ENCODE measurements around the gene EHMT1.
"Not testable (repeated sequence)": the region's sequence is repeated elsewhere in the genome, so short reads cannot be mapped to it uniquely, and the experiment has no call there.

EHMT1 gene

GRCh38 chr9:137703842-137704508 is 85.2 kb downstream of the EHMT1 start:
- Histone ChIP-seq H3K36me3 (ENCODE audit: control insufficient read depth in 1 of 2, insufficient read depth in 2 of 2, low read length in 2 of 2) (peaks cover 0 to 5% of the 10 kb centered on the region in 2 donors), H3K4me1 (ENCODE audit: control insufficient read depth in 1 of 2, insufficient read depth in 2 of 2, low read length in 2 of 2) (peaks cover 0 to 12% of the 10 kb centered on the region in 2 donors), H3K9me3 (ENCODE audit: control insufficient read depth in 1 of 2, low read length in 2 of 2) (peaks cover 0 to 6% of the 10 kb centered on the region in 2 donors), H3K27ac (ENCODE audit: low read length) (no peak overlapping the region), H3K4me3 (ENCODE audit: low read depth in 1 of 2, low read length in 2 of 2) (no peak overlapping the region), H3K27me3 (ENCODE audit: low read depth, low read length) (no peaks in the 10 kb centered on the region)

- Histone ChIP-seq H3K27ac (ENCODE audit: low read length) (no peak overlapping the region), H3K36me3 (ENCODE audit: control insufficient read depth in 1 of 2, insufficient read depth in 2 of 2, low read length in 2 of 2) (peaks cover 0 to 5% of the 10 kb centered on the region in 2 donors), H3K9me3 (ENCODE audit: control insufficient read depth in 1 of 2, low read length in 2 of 2) (peaks cover 0 to 6% of the 10 kb centered on the region in 2 donors), H3K27me3 (ENCODE audit: low read depth, low read length) (no peaks in the 10 kb centered on the region), H3K4me1 (ENCODE audit: control insufficient read depth in 1 of 2, insufficient read depth in 2 of 2, low read length in 2 of 2) (peaks cover 0 to 12% of the 10 kb centered on the region in 2 donors), H3K4me3 (ENCODE audit: low read depth in 1 of 2, low read length in 2 of 2) (no peak overlapping the region)
These were observed 86.6 kb downstream of the EHMT1 start for GRCh38 chr9:137705443-137705863.

GRCh38 chr9:137705906-137706305 is 87.1 kb downstream of the EHMT1 start:
- Histone ChIP-seq H3K36me3 (ENCODE audit: control insufficient read depth in 1 of 2, insufficient read depth in 2 of 2, low read length in 2 of 2) (peaks cover 0 to 5% of the 10 kb centered on the region in 2 donors), H3K4me3 (ENCODE audit: low read depth in 1 of 2, low read length in 2 of 2) (no peak overlapping the region), H3K27me3 (ENCODE audit: low read depth, low read length) (no peaks in the 10 kb centered on the region), H3K27ac (ENCODE audit: low read length) (no peak overlapping the region), H3K9me3 (ENCODE audit: control insufficient read depth in 1 of 2, low read length in 2 of 2) (peaks cover 0 to 6% of the 10 kb centered on the region in 2 donors), H3K4me1 (ENCODE audit: control insufficient read depth in 1 of 2, insufficient read depth in 2 of 2, low read length in 2 of 2) (peaks cover 0 to 12% of the 10 kb centered on the region in 2 donors)

GRCh38 chr9:137707361-137707760 is 88.6 kb downstream of the EHMT1 start:
- H3K4me1 ChIP-seq (ENCODE audit: control insufficient read depth in 1 of 2, insufficient read depth in 2 of 2, low read length in 2 of 2): peaks cover 0 to 12% of the 10 kb centered on the region in 2 donors
- H3K9me3 ChIP-seq (ENCODE audit: control insufficient read depth in 1 of 2, low read length in 2 of 2): peaks cover 0 to 6% of the 10 kb centered on the region in 2 donors
- H3K4me3 ChIP-seq (ENCODE audit: low read depth in 1 of 2, low read length in 2 of 2): no peak overlapping the region
- peaks cover 5% of the 10 kb centered on the region in 2 donors for H3K36me3 ChIP-seq (ENCODE audit: control insufficient read depth in 1 of 2, insufficient read depth in 2 of 2, low read length in 2 of 2)
- H3K27me3 ChIP-seq (ENCODE audit: low read depth, low read length): no peaks in the 10 kb centered on the region
- H3K27ac ChIP-seq (ENCODE audit: low read length): no peak overlapping the region

GRCh38 chr9:137708590-137709284 is 89.9 kb downstream of the EHMT1 start:
- peaks cover 0 to 12% of the 10 kb centered on the region in 2 donors for H3K4me1 ChIP-seq (ENCODE audit: control insufficient read depth in 1 of 2, insufficient read depth in 2 of 2, low read length in 2 of 2)
- H3K9me3 ChIP-seq (ENCODE audit: control insufficient read depth in 1 of 2, low read length in 2 of 2): peaks cover 0 to 2% of the 10 kb centered on the region in 2 donors
- no peak overlapping the region for H3K4me3 ChIP-seq (ENCODE audit: low read depth in 1 of 2, low read length in 2 of 2)
- peaks cover 0 to 5% of the 10 kb centered on the region in 2 donors for H3K36me3 ChIP-seq (ENCODE audit: control insufficient read depth in 1 of 2, insufficient read depth in 2 of 2, low read length in 2 of 2)
- no peak overlapping the region for H3K27ac ChIP-seq (ENCODE audit: low read length)
- no peaks in the 10 kb centered on the region for H3K27me3 ChIP-seq (ENCODE audit: low read depth, low read length)

- Histone ChIP-seq H3K9me3 (ENCODE audit: control insufficient read depth in 1 of 2, low read length in 2 of 2) (no peaks in the 10 kb centered on the region), H3K27me3 (ENCODE audit: low read depth, low read length) (no peaks in the 10 kb centered on the region), H3K27ac (ENCODE audit: low read length) (no peak overlapping the region), H3K4me1 (ENCODE audit: control insufficient read depth in 1 of 2, insufficient read depth in 2 of 2, low read length in 2 of 2) (peaks cover 0 to 12% of the 10 kb centered on the region in 2 donors), H3K4me3 (ENCODE audit: low read depth in 1 of 2, low read length in 2 of 2) (no peak overlapping the region), H3K36me3 (ENCODE audit: control insufficient read depth in 1 of 2, insufficient read depth in 2 of 2, low read length in 2 of 2) (peaks cover 0 to 5% of the 10 kb centered on the region in 2 donors)
These were observed 90.8 kb downstream of the EHMT1 start for GRCh38 chr9:137709411-137710101.

GRCh38 chr9:137710704-137711103 is 91.9 kb downstream of the EHMT1 start:
- Histone ChIP-seq H3K9me3 (ENCODE audit: control insufficient read depth in 1 of 2, low read length in 2 of 2) (no peaks in the 10 kb centered on the region), H3K27me3 (ENCODE audit: low read depth, low read length) (no peaks in the 10 kb centered on the region), H3K27ac (ENCODE audit: low read length) (no peak overlapping the region), H3K4me1 (ENCODE audit: control insufficient read depth in 1 of 2, insufficient read depth in 2 of 2, low read length in 2 of 2) (peaks cover 0 to 12% of the 10 kb centered on the region in 2 donors), H3K4me3 (ENCODE audit: low read depth in 1 of 2, low read length in 2 of 2) (no peak overlapping the region), H3K36me3 (ENCODE audit: control insufficient read depth in 1 of 2, insufficient read depth in 2 of 2, low read length in 2 of 2) (peaks cover 0 to 12% of the 10 kb centered on the region in 2 donors)

GRCh38 chr9:137711678-137712105 is 92.9 kb downstream of the EHMT1 start:
- no peaks in the 10 kb centered on the region for H3K27me3 ChIP-seq (ENCODE audit: low read depth, low read length)
- H3K27ac ChIP-seq (ENCODE audit: low read length): no peak overlapping the region
- H3K4me1 ChIP-seq (ENCODE audit: control insufficient read depth in 1 of 2, insufficient read depth in 2 of 2, low read length in 2 of 2): peaks cover 0 to 9% of the 10 kb centered on the region in 2 donors
- H3K36me3 ChIP-seq (ENCODE audit: control insufficient read depth in 1 of 2, insufficient read depth in 2 of 2, low read length in 2 of 2): peaks cover 3 to 14% of the 10 kb centered on the region in 2 donors
- no peaks in the 10 kb centered on the region for H3K9me3 ChIP-seq (ENCODE audit: control insufficient read depth in 1 of 2, low read length in 2 of 2)
- no peak overlapping the region for H3K4me3 ChIP-seq (ENCODE audit: low read depth in 1 of 2, low read length in 2 of 2)

- Histone ChIP-seq H3K4me1 (ENCODE audit: control insufficient read depth in 1 of 2, insufficient read depth in 2 of 2, low read length in 2 of 2) (no peaks in the 10 kb centered on the region), H3K36me3 (ENCODE audit: control insufficient read depth in 1 of 2, insufficient read depth in 2 of 2, low read length in 2 of 2) (peaks cover 20 to 29% of the 10 kb centered on the region in 2 donors), H3K27me3 (ENCODE audit: low read depth, low read length) (no peaks in the 10 kb centered on the region), H3K27ac (ENCODE audit: low read length) (no peak overlapping the region), H3K4me3 (ENCODE audit: low read depth in 1 of 2, low read length in 2 of 2) (no peak overlapping the region), H3K9me3 (ENCODE audit: control insufficient read depth in 1 of 2, low read length in 2 of 2) (no peaks in the 10 kb centered on the region)
These were observed 96.5 kb downstream of the EHMT1 start for GRCh38 chr9:137715321-137715720.

GRCh38 chr9:137715866-137716693 is 97.3 kb downstream of the EHMT1 start:
- H3K36me3 ChIP-seq (ENCODE audit: control insufficient read depth in 1 of 2, insufficient read depth in 2 of 2, low read length in 2 of 2): peaks cover 19 to 29% of the 10 kb centered on the region in 2 donors
- not testable (repeated sequence) for H3K27ac ChIP-seq (ENCODE audit: low read length); H3K4me1 ChIP-seq (ENCODE audit: control insufficient read depth in 1 of 2, insufficient read depth in 2 of 2, low read length in 2 of 2); H3K27me3 ChIP-seq (ENCODE audit: low read depth, low read length); H3K9me3 ChIP-seq (ENCODE audit: control insufficient read depth in 1 of 2, low read length in 2 of 2); H3K4me3 ChIP-seq (ENCODE audit: low read depth in 1 of 2, low read length in 2 of 2)

All from muscle layer of duodenum (tissue), 2 donors.